GM19463 (cell line): ENCODE data around the gene SULF2.

ENCODE experiments used
- ATAC-seq: cut with Tn5 transposase; IDR thresholded peaks from one replicate; pipeline ENCODE4 v1.9.1; 2021; ENCODE audit warnings: mild to moderate bottlenecking, moderate library complexity; ENCODE audit not compliant: unreplicated experiment

SULF2 gene

GRCh38 chr20:47614703-47615309 lies 170.5 kb downstream of the SULF2 start:
- no peak for ATAC-seq

- ATAC-seq: no peak
Measured at GRCh38 chr20:47612670-47613069, 172.6 kb downstream of the SULF2 start.

DNA sequence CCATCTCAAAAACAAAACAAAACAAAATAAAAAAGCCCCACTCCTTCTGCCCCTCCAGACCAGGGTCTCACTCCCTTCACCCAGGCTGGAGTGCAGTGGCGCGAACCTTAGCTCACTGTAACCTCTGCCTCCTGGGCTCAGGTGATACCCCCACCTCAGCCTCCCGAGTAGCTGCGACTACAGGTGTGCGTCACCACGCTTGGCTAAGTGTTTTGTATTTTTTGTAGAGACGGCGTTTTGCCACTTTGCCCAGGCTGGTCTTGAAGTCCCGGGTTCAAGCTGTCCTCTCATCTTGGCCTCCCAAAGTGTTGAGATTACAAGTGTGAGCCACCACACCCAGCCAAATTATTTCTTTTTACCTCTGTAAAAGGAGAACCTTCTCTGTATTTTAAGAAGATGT lies 173.5 kb downstream of the SULF2 start:
- ATAC-seq: no peak

GRCh38 chr20:47610945-47611250 lies 174.4 kb downstream of the SULF2 start:
- no peak for ATAC-seq

GRCh38 chr20:47610247-47610944 lies 174.9 kb downstream of the SULF2 start:
- no peak for ATAC-seq

- no peak for ATAC-seq
Measured at GRCh38 chr20:47609001-47609400, 176.3 kb downstream of the SULF2 start.
